Thoracic aorta (tissue), 2 donors: Measurements from ENCODE around the gene GCGR. TPM values are rescaled to one million over a fixed set of nuclear protein-coding genes. Genes with fewer than 3 reads are reported as not detected.

Source experiments
- ATAC-seq: fragments of 150-250 bp; one replicate; pipeline ENCODE4 v1.8.0; 2017; ENCODE audit warnings: low read depth; ENCODE audit not compliant: insufficient number of reproducible peaks, low FRiP score
- DNase-seq: peaks from one replicate; pipeline ENCODE4 v3.0.0-alpha.2; 2020; ENCODE audit warnings: low spot score
- H3K27ac ChIP-seq, 2 donors: fragments of 200-600 bp; sonication (generic); 1 replicate in 1 of 2; 2 replicates in 1 of 2; pipeline ENCODE4 v1.5.1; 2016; ENCODE audit warnings: mild to moderate bottlenecking in 2 of 2, moderate library complexity in 2 of 2
- H3K27me3 ChIP-seq: fragments of 200-600 bp; sonication (generic); replicated peaks from 2 replicates; pipeline ENCODE4 v1.6.0; 2016; ENCODE audit warnings: mild to moderate bottlenecking; ENCODE audit not compliant: insufficient read depth
- H3K36me3 ChIP-seq: fragments of 200-600 bp; sonication (generic); one replicate; pipeline ENCODE4 v1.5.1; 2016
- H3K4me1 ChIP-seq, 2 donors: fragments of 200-600 bp; sonication (generic); 1 replicate in 1 of 2; 2 replicates in 1 of 2; pipeline versions ENCODE4 v1.5.1 to v1.6.0; 2016; ENCODE audit warnings: low read depth in 2 of 2, mild to moderate bottlenecking in 1 of 2; ENCODE audit not compliant: control insufficient read depth in 1 of 2
- H3K4me3 ChIP-seq: fragments of 200-600 bp; sonication (generic); 2 replicates; pipeline ENCODE4 v1.5.1; 2016; ENCODE audit warnings: mild to moderate bottlenecking
- H3K9me3 ChIP-seq: fragments of 200-600 bp; sonication (generic); 2 replicates; pipeline ENCODE4 v1.5.1; 2016
- total RNA-seq, 2 donors: library from RNA; depleted of rRNA; stranded (reverse); fragments of >200 nt; gene quantifications; one replicate each; pipeline versions ENCODE4 v1.1.0 to v1.2.3, GENCODE V29; 2016
- TF ChIP-seq, protein P1 (sequence below): fragments of 200-600 bp; sonication (generic); IDR thresholded peaks from one replicate; pipeline ENCODE4 v1.5.1; 2019; ENCODE audit warnings: antibody characterized with exemption

Gene GCGR
- total RNA-seq, 2 donors from 2014 or later: not detected

- Histone ChIP-seq H3K27me3 (no peaks in the 10 kb centered on the region), H3K4me3 (no peak overlapping the region), H3K27ac (no peak overlapping the region), H3K9me3 (no peaks in the 10 kb centered on the region), H3K4me1 (no peaks in the 10 kb centered on the region), H3K36me3 (peaks cover 55% of the 10 kb centered on the region)
- TF ChIP-seq, protein P1, sequence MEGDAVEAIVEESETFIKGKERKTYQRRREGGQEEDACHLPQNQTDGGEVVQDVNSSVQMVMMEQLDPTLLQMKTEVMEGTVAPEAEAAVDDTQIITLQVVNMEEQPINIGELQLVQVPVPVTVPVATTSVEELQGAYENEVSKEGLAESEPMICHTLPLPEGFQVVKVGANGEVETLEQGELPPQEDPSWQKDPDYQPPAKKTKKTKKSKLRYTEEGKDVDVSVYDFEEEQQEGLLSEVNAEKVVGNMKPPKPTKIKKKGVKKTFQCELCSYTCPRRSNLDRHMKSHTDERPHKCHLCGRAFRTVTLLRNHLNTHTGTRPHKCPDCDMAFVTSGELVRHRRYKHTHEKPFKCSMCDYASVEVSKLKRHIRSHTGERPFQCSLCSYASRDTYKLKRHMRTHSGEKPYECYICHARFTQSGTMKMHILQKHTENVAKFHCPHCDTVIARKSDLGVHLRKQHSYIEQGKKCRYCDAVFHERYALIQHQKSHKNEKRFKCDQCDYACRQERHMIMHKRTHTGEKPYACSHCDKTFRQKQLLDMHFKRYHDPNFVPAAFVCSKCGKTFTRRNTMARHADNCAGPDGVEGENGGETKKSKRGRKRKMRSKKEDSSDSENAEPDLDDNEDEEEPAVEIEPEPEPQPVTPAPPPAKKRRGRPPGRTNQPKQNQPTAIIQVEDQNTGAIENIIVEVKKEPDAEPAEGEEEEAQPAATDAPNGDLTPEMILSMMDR: no peak
- ATAC-seq (no peak), DNase-seq (no peak)
Measured at GRCh38 chr17:81844327-81844851, 40.4 kb downstream of the GCGR start.

GRCh38 chr17:81844887-81845286 is 40.9 kb downstream of the GCGR start:
- ATAC-seq: no peak
- Histone ChIP-seq H3K4me1 (no peaks in the 10 kb centered on the region), H3K9me3 (no peaks in the 10 kb centered on the region), H3K27ac (no peak overlapping the region), H3K27me3 (no peaks in the 10 kb centered on the region), H3K36me3 (peaks cover 55% of the 10 kb centered on the region), H3K4me3 (no peak overlapping the region)
- TF ChIP-seq, protein P1: no peak
- no peak for DNase-seq

DNA sequence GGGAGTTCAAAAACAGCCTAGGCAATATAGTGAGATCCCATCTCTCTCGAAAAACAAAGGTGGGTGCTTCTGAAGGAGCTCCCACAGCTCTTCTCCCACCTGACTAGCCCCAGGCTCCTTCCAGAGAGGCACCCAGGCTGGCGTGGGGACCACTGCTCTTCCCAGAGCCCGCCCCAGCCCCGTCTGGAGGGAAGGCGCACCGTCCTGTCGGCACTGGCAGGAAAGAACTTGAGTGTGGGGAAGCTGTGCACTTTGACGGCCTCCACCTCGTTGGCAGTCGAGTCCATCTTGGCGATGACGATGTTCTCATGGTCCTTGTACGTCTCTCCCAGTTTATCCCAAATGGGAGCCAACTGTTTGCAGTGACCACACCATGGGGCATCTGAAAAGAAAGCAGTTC is 41.4 kb downstream of the GCGR start:
- no peaks in the 10 kb centered on the region for H3K27me3 ChIP-seq
- H3K4me1 ChIP-seq: no peaks in the 10 kb centered on the region
- H3K4me3 ChIP-seq: no peak overlapping the region
- ATAC-seq (no peak), DNase-seq (no peak)
- TF ChIP-seq, protein P1: no peak
- no peak overlapping the region for H3K27ac ChIP-seq
- no peaks in the 10 kb centered on the region for H3K9me3 ChIP-seq
- H3K36me3 ChIP-seq: peaks cover 57% of the 10 kb centered on the region

DNA sequence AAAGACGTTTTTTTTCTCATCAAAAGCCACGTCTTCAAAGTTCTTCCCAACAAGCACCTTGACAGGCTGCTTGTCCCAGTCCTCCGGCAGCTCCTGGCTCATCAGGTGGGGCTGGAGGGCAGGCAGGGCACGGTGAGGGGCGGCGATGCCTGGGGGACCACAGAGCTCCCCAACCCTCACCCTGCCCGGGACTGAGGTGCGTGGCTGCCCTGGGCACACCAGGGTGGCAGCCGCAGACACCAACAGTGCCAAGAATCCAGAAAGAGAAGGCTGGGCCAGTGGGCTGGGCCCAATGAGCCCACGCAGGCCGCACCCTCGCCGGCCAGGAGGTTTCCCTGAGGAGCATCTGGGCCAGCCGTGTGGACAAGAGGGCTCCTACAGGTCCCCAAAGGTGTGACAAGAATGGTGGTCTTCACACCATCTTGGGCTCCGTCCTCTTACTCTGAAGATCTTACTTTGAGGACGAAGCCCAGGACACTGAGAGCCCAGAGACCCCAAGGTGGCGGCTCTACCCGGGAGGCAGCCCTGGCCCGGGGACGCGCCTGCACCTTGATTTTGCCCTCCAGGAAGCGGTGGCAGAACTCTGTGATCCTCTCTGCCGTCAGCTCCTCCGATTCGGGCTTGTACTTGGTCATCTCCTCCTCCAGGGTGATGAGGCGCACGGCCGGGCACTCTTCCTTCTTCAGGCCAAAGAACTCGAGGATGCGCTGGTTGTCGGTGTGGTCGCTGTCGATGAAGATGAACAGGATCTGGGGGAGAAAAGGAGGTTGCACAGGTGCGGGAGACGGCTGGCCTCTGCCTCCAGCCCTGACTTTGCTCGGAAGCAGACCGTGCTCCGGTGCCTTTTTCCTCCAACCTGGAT is 42.2 kb downstream of the GCGR start:
- TF ChIP-seq, protein P1: no peak
- Histone ChIP-seq H3K36me3 (peaks cover 60% of the 10 kb centered on the region), H3K27me3 (no peaks in the 10 kb centered on the region), H3K9me3 (no peaks in the 10 kb centered on the region), H3K4me1 (no peaks in the 10 kb centered on the region), H3K4me3 (no peak overlapping the region), H3K27ac (no peak overlapping the region)
- DNase-seq: no peak
- ATAC-seq: no peak

- Histone ChIP-seq H3K36me3 (peaks cover 69% of the 10 kb centered on the region), H3K4me1 (no peaks in the 10 kb centered on the region), H3K27me3 (no peaks in the 10 kb centered on the region), H3K9me3 (no peaks in the 10 kb centered on the region), H3K4me3 (no peak overlapping the region), H3K27ac (no peak overlapping the region)
- no peak for DNase-seq
- TF ChIP-seq, protein P1: no peak
- no peak for ATAC-seq
Measured at GRCh38 chr17:81846743-81847689, 43.1 kb downstream of the GCGR start.
